Ascending aorta (tissue), 2 donors: ENCODE measurements around the gene ATP6V1A. TPM values are rescaled to one million over a fixed set of nuclear protein-coding genes. Genes with fewer than 3 reads are reported as not detected.

Experiments used
- DNase-seq, 2 donors: peaks; one replicate each; pipeline ENCODE4 v3.0.0-alpha.2; 2019; ENCODE audit warnings: low spot score in 2 of 2
- H3K27ac ChIP-seq, 2 donors: fragments of 200-600 bp; sonication (generic); one replicate each; pipeline ENCODE4 v1.5.1; 2016 to 2017; ENCODE audit warnings: mild to moderate bottlenecking in 1 of 2
- H3K27me3 ChIP-seq: fragments of 200-600 bp; sonication (generic); one replicate; pipeline ENCODE4 v1.5.1; 2017
- H3K36me3 ChIP-seq, 2 donors: fragments of 200-600 bp; sonication (generic); one replicate each; pipeline ENCODE4 v1.5.1; 2016
- H3K4me1 ChIP-seq, 2 donors: fragments of 200-600 bp; sonication (generic); one replicate each; pipeline ENCODE4 v1.5.1; 2016 to 2017; ENCODE audit warnings: mild to moderate bottlenecking in 1 of 2
- H3K4me3 ChIP-seq, 2 donors: fragments of 200-600 bp; sonication (generic); one replicate each; pipeline ENCODE4 v1.5.1; 2016 to 2017; ENCODE audit warnings: mild to moderate bottlenecking in 1 of 2
- H3K9me3 ChIP-seq, 2 donors: fragments of 200-600 bp; sonication (generic); one replicate each; pipeline ENCODE4 v1.5.1; 2016
- CTCF ChIP-seq, 3 experiments: fragments of 200-600 bp in 2 of 3; fragments of 450-650 bp in 1 of 3; sonication (generic) in 2 of 3; IDR thresholded peaks; one replicate each; pipeline ENCODE4 v1.5.1; 2016 to 2019; ENCODE audit warnings: antibody characterized with exemption in 3 of 3, mild to moderate bottlenecking in 1 of 3, moderate library complexity in 1 of 3
- intact Hi-C: fragments of 100-400 bp; cut with DNase I; formaldehyde crosslinking; loops from one replicate; pipeline ENCODE4 v1.15.1; 2023
- total RNA-seq: library from RNA; depleted of rRNA; stranded (reverse); fragments of >200 nt; gene quantifications from one replicate; pipeline ENCODE4 v1.1.0, GENCODE V29; 2016

The ATP6V1A gene
- total RNA-seq, 1 donor from 2014 or later = 18.3 TPM

GRCh38 chr3:113745756-113746547 lies 883 bp upstream of the ATP6V1A start, which contains the start of gene NAA50:
NAA50 (minus strand) TSS chr3:113746249; CDS start chr3:113745949, 300 bp downstream.
- Histone ChIP-seq H3K4me3 (peak within 1 kb of the TSS; percentile 97 to 100), H3K27ac (peak within 1 kb of the TSS; percentile 98 to 100), H3K4me1 (peaks cover 6 to 29% of the 10 kb centered on the region in 2 donors), H3K27me3 (no peaks in the 10 kb centered on the region), H3K9me3 (no peaks in the 10 kb centered on the region), H3K36me3 (no peaks in the 10 kb centered on the region)
- peak; percentile 75 to 97 for DNase-seq
- intact Hi-C loops = loop anchor here (1.0 to 10.0 kb wide), 9 partner anchors 39 to 1401 kb away; partner anchors contain the start of genes ATG3, CCDC191, QTRT2 and SPICE1
- peak in 2 of 3 experiments; percentile 27 to 40 for TF ChIP-seq CTCF (IDR thresholded peaks at IDR 0.05)

GRCh38 chr3:113747283-113748046 lies 630 bp downstream of the ATP6V1A start:
- peaks cover 6 to 29% of the 10 kb centered on the region in 2 donors for H3K4me1 ChIP-seq
- no peaks in the 10 kb centered on the region for H3K27me3 ChIP-seq
- TF ChIP-seq CTCF (IDR thresholded peaks at IDR 0.05) = no peak
- H3K27ac ChIP-seq = peak overlapping the region; percentile 98 to 100
- H3K36me3 ChIP-seq = no peaks in the 10 kb centered on the region
- no peak for DNase-seq
- H3K9me3 ChIP-seq = no peaks in the 10 kb centered on the region
- intact Hi-C loops = loop anchor here (2.0 to 10.0 kb wide), 7 partner anchors 37 to 1399 kb away; partner anchors contain the start of genes ATG3, CCDC191, QTRT2 and ZBTB20
- peak overlapping the region; percentile 97 to 100 for H3K4me3 ChIP-seq

DNA sequence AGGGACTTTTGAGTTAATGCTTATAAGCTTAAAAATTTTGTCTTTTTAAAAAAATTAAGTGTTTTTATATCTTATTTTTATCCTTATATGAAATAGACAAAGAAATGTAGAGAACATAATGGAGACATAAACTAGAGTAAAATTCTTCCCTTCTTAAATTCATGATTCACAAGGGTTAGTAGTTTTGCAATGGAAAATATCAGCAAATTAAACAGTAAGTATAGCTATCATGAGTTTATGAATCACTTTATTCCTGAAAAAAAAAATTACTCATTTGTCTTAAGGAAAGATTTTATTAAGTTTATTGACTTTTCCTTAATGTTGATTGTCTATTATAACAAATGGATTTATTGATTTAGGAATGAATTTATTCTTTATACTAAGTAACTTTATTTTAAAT lies 4.3 kb downstream of the ATP6V1A start:
- no peak overlapping the region for H3K27ac ChIP-seq
- no peak overlapping the region for H3K4me3 ChIP-seq
- no peaks in the 10 kb centered on the region for H3K27me3 ChIP-seq
- no peaks in the 10 kb centered on the region for H3K9me3 ChIP-seq
- intact Hi-C loops = no loop called here
- peaks cover 0 to 16% of the 10 kb centered on the region in 2 donors for H3K4me1 ChIP-seq
- DNase-seq = no peak
- no peaks in the 10 kb centered on the region for H3K36me3 ChIP-seq
- no peak for TF ChIP-seq CTCF (IDR thresholded peaks at IDR 0.05)

DNA sequence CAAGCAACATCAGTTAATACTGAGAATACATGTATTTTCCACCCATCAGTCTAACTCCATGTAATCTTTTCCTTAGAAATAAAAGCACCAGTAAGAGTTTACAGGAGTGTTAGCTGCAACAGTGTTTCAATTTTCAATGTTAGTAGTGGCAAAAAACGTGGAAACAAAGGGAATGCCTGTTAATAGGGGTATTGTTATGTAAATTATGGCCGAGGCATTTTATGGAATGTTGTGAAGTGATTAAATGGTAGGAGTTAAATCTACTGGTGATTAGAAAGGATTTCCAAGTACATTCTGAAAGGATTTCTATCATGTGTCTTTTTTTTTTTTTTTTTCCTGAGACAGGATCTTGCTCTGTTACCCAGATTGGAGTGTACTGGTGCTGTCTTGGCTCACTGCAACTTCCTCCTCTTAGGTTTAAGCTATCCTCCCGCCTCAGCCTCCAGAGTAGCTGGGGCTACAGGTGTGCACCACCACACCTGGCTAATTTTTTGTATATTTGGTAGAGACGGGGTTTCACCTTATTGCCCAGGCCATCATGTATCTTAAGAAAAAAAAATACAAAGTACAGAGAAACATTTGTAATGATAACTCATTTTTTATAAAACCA lies 6.6 kb downstream of the ATP6V1A start:
- H3K36me3 ChIP-seq = no peaks in the 10 kb centered on the region
- intact Hi-C loops = no loop called here
- peaks cover 0 to 2% of the 10 kb centered on the region in 2 donors for H3K4me1 ChIP-seq
- no peak overlapping the region for H3K27ac ChIP-seq
- H3K4me3 ChIP-seq = no peak overlapping the region
- no peak for TF ChIP-seq CTCF (IDR thresholded peaks at IDR 0.05)
- H3K27me3 ChIP-seq = no peaks in the 10 kb centered on the region
- no peak for DNase-seq
- H3K9me3 ChIP-seq = no peaks in the 10 kb centered on the region

DNA sequence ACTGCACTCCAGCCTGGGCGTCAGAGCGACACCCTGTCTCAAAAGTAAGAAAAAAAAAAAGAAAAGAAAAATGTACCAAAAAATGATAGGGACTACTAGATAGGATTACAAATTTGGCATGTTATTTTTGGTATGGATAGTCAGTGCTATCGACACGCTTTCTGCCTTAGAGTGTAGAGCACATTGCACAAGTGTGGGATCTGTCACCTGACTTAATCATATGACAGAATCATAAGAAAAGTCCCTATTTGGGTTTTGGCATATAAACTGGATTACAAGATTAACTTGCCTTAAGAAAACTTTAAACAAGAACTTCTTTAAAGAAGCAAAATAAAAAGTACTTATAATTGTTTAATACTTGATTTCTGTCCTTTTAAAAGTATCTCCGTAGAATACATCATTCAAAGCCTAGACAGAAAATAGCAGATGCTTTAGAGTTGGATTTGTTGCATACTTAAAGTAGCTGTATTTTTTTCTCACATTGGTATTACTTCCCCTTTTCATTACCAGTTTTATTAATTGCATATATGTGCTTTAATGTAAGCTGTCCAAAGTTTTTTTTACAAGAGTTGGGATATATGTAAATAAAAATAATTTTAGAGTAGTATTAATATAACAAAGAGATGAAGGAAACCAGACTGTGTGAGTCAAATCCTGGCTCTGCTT lies 7.8 kb downstream of the ATP6V1A start:
- no peak for DNase-seq
- Histone ChIP-seq H3K9me3 (no peaks in the 10 kb centered on the region), H3K4me1 (no peaks in the 10 kb centered on the region), H3K4me3 (no peak overlapping the region), H3K27ac (no peak overlapping the region), H3K36me3 (no peaks in the 10 kb centered on the region), H3K27me3 (no peaks in the 10 kb centered on the region)
- intact Hi-C loops = no loop called here
- no peak for TF ChIP-seq CTCF (IDR thresholded peaks at IDR 0.05)
